GM18511 (cell line): ENCODE data around the gene DDO.
"Not testable (repeated sequence)": the region's sequence is repeated elsewhere in the genome, so short reads cannot be mapped to it uniquely, and the experiment has no call there.

Source experiments
- ATAC-seq: cut with Tn5 transposase; IDR thresholded peaks from one replicate; pipeline ENCODE4 v1.9.1; 2021; ENCODE audit warnings: mild to moderate bottlenecking, moderate library complexity; ENCODE audit not compliant: unreplicated experiment

The DDO gene

GRCh38 chr6:110415086-110415916 lies at the start of gene DDO:
TSS of gene DDO (minus strand) at chr6:110415575. CDS start at chr6:110413462, 2,113 bp downstream.
- ATAC-seq = no peak

GRCh38 chr6:110462884-110463481 lies 47.6 kb upstream of the DDO start:
- no peak for ATAC-seq

- ATAC-seq = no peak
Measured at GRCh38 chr6:110461376-110461775, 46.0 kb upstream of the DDO start.

DNA sequence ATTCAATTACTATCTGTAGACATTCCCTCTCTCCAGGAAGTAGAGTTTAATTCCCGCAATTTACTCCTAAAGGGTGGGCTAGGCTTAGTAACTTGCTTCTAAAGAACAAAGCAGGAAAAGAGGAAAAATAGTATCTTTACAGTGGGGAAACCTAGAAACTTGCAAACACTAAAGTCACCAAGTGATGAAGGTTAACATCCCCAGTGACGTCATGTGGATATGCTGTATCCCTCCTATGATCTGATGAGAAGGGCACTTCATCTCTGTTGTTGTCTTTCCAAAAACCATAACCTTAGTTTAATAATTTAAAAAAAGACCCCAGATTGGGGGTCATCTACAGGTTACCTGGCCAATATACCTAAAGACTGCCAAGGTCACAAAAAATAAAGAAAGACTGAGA lies 43.8 kb upstream of the DDO start:
- no peak for ATAC-seq

DNA sequence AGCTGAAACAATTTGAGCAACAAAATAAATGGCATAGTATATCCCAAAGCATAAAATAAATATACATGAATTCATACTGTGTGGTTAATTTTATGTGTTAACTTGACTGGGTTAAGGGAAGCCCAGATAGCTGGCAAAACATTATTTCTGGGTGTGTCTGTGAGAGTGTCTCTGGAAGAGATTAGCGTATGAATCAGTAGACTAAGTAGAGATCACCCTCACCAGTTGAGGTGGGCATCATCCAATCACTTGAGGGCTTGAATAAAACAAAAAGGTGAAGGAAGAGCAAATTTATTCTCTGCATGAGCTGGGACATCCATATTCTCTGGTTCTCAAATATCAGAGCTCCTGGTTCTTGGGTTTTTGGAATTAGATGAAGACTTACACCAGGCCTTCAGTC lies 43.1 kb upstream of the DDO start:
- no peak for ATAC-seq

DNA sequence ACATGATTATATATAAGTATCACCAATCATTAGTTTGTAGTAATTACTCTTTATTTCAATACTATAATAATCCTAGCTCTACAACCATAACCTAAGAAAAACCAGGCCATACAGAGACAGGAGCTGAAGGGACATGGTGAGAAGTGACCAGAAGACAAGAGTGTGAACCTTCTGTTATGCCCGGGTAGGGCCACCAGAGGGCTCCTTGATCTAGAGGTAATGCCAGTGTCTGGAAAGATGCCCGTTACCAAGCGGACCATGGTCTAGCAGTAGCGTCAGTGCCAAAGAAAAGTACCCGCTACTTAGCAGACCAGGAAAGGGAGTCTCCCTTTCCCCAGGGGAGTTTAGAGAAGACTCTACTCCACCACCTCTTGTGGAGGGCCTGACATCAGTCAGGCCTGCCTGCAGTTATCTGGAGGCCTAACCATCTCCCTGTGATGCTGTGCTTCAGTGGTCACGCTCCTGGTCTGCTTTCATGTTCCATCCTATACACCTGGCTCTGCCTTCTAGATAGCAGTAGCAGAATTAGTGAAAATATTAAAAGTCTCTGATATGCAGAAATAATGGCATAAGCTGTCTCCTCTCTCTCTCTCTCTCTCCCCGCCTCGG lies 42.3 kb upstream of the DDO start:
- not testable (repeated sequence) for ATAC-seq

GRCh38 chr6:110456694-110457093 lies 41.3 kb upstream of the DDO start:
- no peak for ATAC-seq

DNA sequence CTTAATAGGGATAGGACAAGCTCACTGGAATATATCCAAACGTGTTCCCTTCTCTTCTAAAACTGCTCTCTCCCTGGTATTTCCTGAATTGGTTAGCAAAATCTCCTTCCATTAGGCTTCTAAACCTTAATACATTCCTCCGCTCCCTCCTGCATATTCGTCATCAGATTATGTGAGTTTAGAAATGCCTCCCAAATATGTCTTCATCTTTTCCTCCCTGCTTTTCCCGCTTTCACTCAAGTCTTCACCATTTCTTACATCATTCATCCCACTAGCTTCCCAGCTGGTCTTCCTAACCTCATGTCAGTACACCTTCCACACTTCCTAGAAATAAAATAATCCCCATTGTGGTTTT lies 34.1 kb upstream of the DDO start:
- ATAC-seq = no peak

DNA sequence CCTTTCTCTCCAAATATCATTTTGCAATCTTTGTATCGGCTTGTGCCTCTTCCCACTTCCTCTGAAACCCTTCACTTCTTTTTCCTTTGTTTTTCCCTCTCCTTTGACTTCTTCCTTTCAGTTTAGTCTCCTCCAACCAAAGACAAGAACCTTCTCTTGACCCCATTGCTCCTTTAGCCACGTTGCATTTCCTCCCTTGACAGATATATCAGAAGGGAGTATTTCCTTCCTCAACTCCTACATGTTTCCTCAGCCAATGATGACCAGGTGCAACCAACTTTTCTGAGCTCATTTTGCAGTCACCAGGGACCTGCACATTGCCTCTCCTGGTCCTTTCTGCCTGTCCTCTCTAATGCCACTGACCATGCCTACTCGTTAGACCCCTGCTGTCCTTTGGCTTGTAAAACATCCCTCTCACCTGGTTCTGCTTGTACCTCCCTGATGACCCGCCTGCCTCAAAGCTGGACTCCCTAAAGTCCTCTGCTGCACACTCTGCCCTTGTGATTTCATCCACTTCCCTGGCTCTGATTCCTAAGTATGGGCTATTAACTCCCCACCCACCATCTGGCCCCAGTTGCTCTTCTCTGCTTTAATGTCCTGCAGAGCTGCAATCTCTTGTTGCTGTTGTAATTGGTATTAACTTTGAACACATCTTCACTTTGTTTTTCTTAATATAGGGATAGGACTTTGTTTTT lies 33.6 kb upstream of the DDO start:
- ATAC-seq = no peak

DNA sequence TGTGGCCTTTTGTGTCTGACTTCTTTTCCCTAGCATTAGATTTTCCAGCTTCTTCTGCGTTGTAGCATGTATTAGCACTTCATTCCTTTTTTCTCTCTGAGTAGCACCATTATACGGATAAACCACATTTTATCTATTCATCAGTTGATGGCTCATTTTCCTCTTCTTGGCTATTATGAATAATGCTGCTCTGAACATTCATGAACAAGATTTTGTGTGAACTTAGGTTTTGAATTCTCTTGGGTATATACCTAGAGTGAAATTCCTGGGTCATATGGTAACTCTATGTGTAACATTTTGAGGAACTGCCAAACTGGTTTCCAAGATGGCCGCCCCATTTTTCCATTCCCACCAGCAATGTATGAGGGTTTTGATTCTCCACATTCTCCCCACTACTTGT lies 32.4 kb upstream of the DDO start:
- ATAC-seq = no peak

GRCh38 chr6:110446405-110446804 lies 31.0 kb upstream of the DDO start:
- ATAC-seq = no peak

GRCh38 chr6:110440026-110440425 lies 24.7 kb upstream of the DDO start:
- no peak for ATAC-seq

GRCh38 chr6:110439356-110439755 lies 24.0 kb upstream of the DDO start:
- ATAC-seq = no peak

GRCh38 chr6:110434961-110435602 lies 19.7 kb upstream of the DDO start:
- ATAC-seq = no peak

DNA sequence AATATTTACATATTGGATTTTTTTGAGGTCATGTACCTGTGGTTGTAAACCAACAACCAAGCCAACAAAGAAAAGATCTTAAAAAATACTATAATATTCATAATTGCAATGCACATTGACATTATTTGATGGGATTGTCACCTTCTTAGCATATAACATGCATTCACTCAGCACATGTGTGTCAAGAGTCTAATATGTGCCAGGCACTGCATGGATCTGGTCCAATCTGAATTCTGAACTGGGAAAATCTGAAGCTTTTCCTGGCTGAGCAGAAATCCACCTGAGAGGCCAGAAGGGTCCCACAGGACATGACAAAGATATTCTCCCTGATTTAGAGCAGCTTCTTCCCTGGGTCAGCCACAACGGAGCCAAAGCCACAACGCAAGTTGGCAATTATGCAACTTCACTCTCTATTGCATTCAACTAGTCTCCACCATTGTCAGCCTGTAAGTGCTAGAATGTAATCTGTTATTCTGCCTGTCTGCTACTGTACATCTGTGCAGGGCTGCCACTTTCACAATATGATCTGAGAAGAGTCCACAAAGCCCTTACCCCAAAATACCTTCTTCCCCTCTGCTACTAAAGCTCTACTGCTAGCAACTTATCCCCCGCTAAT lies 17.0 kb upstream of the DDO start:
- no peak for ATAC-seq

GRCh38 chr6:110430741-110431140 lies 15.4 kb upstream of the DDO start:
- ATAC-seq = no peak

- ATAC-seq = no peak
Measured at GRCh38 chr6:110430236-110430635, 14.9 kb upstream of the DDO start.

- ATAC-seq = no peak
Measured at GRCh38 chr6:110428153-110428552, 12.8 kb upstream of the DDO start.

GRCh38 chr6:110425816-110426215 lies 10.4 kb upstream of the DDO start:
- ATAC-seq = no peak

DNA sequence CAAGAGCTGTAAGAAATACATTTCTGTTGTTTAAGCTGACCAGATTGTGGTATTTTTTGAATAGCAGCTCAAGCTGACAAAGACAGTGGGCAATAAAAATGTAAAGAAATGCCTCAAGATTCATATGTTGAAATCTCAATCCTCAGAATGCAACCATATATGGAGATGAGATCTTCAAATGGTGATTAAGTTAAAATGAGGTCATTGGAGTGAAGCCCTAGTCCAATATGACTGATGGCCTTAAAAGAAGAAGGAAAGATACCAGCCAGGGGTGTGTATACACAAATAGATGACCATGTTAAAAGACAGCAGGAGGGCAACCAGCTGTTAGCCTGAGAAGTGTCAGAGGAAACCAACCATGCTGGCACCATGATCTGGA lies 7.1 kb upstream of the DDO start:
- ATAC-seq = no peak
